ENCODE measurements around the gene RPN1.

RPN1 gene

DNA sequence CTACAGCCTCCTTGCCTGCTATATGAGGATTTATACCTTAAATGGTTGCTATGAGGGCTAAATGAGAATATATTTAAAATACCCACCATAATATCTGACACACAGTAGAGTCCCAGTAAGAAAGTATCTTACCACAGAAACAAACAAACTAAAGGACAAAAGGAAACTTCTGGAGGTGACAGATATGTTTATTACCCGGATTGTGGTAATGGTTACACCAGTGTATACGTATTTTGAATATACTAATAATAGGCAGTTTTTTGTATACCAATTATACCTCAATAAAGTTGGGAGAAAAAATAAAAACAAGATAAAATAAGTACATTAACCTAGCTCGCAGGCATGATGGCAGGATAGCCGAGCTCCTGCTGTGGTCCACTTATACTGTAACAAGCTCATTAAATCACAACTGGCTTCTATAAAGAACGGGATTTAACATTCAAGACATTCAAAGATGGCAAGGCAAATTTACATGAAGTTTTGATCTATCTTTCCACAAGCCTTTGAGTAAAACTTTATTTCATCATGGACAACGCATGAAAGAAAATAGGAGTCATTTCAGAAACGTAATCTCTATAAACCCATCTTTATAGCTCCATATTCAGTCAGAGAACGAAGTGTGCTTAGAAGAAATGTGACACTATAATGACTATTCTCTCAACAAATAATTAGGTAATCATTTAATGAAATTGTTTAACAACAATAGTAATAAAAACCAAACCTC, 1.5 kb downstream of the RPN1 start:
- DNase-seq, result no peak

DNA sequence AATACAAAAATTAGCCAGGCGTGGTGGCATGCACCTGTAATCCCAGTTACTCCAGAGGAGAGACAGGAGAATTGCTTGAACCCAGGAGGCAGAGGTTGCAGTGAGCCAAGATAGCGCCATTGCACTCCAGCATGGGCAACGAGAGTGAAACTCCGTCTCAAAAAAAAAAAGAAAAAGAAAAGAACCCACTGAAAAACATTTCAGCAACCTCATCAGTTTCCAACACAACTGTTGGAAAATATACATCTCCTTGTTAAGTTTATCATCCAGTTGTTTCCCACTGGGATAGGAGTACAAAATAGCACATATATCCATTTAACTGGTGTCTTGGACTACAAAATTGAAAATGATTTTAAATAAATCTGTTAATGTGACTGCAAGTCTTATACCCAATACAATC, 2.2 kb downstream of the RPN1 start:
- no peak for DNase-seq

DNA sequence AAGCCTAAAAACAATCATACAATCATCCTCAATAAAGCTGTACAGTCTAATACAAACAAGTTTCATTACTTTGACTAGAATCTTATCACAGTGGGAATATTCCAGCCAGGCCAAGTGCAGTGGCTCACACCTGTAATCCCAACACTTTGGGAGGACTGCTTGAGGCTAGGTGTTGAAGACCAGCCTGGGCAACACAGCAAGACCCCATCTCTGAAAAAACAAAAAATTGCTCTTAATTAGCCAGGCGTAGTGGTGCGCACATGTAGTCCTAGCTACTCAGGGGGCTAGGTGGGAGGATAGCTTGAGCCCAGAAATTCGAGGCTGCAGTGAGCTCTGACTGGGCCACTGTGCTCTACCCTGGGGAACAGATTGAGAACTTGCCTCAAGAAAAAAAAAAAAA, 3.3 kb downstream of the RPN1 start:
- DNase-seq, result no peak

DNA sequence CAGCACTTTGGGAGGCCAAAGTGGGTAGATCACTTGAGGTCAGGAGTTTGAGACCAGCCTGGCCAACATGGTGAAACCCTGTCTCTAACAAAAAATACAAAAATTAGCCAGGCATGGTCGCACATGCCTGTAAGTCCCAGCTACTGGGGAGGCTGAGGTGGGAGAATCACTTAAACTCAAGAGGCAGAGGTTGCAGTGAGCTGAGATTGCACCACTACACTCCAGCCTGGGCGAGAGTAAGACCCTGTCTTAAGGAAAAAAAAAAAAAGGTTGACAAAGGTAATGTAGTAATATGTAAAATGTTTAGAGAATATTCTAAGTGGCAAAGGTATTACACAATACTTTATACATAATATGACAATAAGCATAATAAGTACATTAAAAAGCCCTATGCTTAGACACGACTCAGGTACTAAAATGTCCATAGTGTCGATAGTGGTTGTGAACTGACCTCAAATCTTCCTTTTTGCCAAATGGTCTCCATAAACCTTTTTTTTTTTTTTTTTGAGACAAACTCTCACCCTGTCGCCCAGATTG, 16.5 kb downstream of the RPN1 start:
- DNase-seq, result no peak

DNA sequence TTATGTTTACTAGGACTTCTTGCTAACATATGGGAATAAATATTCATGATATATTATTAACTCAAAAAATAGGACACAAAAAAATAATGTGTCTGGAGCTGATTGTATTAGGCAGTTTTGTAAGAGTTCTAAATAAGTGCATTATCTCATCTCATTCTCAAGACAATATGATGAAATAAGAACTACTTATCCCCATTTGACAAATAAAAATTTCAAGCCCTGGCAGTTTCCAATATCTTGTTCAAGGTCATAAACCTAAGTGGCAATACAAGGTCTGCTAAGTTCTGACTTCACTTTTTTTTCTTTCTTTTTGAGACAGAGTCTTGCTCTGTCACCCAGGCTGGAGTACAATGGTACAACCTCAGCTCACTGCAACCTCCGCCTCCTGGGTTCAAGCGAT, 18.3 kb downstream of the RPN1 start:
- DNase-seq, result no peak

DNA sequence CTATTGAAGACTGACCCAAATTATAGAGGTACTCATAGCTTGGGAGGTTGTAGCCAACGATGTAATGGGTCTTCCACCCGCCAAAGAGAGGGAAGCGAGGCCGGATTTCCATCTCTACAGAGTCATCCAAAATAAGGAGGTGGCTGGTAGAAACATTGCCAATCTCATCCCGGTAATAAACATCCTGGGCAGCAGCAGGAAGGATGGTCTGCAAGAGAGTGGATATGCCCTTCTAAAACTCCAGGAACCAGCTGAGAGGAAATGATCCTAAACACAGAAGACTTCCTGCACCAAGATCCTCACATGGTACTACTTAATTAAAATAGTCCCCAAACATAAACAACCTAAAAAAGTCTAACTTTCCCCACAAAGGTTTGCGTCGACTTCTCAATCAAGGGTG, 20.7 kb downstream of the RPN1 start:
- DNase-seq, result no peak

DNA sequence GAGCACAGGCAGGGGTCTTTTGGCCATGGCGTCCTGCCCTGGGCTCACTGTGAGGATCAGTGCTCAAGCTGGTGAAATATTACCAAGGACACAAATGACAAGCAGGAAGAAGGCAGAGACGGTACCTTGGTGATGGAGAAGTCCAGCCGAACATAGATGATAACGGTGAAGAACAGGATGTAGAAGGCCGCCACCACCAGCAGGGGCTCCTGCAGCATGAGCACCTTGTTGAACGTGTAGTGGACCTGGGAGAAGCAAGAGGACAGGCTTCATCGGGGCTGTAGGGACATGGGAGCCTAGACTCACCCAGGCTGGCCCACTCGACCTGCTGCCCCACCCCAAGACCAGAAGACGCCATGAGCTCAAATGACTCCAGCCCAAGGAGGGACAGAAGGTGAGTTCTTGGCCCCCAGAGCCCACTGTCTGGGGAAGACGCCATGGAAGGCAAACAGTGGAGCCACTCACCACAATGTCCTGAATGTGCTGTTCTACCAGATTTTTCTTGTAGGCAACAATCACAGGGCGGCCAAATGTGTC, 25.1 kb downstream of the RPN1 start:
- no peak for DNase-seq

DNA sequence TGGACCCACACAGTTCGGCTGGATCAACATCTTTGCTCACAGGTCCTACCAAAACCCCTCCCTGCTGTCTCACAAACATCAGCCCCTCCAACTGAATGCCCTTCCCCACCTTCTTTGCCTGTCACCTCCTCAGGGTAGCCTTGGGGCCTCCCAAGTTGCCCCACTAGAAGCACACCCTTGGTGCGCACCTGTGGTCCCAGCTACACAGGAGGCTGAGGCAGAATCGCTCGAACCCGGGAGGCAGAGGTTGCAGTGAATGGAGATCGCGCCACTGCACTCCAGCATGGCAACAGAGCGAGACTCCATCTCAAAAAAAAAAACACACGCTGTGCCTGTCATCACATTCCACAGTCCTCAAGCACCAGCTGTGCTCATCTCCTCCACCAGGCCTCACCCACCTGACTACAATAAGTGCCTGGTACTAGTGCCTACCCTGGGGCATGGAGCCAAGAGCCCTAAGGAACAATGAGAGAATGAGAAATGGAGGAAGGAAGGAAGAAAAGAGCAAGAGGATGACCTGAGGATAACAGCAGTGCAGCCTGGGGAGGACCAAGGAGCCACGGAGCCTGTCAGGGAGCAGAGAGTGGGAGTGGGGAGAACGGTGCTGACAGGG, 26.0 kb downstream of the RPN1 start:
- no peak for DNase-seq

DNA sequence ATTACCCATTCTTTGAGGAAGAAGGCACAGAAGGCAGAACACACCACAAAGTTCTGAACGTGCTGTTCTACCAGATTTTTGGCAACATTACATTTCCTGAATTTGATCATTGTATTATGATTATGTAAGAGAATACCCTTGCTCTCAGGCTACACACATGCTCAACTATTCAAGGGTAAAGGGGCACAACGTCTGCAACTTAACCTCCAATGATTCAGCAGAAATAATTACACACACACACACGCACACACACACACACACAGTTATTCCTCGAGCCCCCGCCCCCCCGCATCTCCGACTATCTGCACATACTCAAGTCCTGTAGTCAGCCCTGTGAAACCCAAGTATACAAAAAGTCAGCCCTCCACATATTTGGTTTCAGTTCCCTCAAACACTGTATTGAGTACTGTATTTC, 26.8 kb downstream of the RPN1 start:
- no peak for DNase-seq

DNA sequence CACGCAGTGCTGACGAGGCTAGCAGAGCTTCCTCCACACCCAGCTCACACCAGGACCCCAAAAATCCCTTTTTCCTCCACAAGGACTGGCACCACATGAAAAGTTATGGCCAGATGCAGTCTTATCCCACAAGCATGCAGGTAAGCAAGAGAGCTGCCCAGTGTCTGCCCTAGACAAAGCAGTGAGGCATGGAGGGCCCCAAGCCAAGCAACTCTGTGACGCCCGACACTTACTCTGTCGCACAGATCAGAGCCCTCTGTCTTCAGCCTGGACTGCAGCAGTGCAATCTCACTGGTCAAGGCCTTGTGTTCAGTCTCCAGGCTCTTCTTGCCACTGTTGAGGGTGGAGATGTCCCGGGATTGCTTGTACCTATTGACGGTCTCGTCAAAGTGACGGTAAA, 28.7 kb downstream of the RPN1 start:
- no peak for DNase-seq

DNA sequence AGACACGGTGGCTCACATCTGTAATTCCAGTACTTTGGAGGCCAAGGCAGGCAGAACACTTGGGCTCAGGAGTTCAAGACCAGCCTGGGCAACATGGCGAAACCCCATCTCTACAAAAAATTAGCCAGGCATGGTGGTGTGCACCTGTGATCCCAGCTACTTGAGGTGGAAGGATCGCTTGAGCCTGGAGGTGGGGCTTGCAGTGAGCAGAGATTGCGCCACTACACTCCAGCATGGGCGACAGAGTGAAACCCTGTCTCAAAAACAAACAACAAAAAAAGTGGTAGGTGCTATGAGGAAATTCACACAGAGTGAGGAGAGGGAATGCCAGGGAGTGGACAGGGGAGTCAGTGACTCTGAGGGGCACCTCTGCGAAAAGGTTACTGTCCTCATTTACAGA, 29.4 kb downstream of the RPN1 start:
- DNase-seq, result no peak

DNA sequence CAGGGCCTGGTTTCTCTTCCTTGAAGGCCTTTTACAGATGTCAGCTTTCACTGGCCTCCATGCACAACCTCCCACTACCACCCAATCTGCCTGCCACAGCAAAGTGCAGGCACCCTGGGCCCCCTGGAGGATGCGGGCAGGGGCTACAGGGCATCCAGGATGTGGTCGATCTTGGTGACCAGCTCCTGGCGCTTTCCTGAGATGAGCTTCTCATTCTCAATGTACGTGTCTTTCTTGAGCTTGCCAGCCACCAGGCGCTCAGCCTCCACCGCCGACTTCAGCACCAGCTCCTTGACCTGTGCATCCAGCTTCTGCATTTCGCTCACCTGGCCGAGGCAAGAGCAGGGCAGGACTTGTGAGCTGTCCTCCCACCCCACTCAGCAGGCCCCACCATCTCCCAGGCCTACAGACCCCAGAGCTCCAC, 30.3 kb downstream of the RPN1 start:
- DNase-seq, result no peak

DNA sequence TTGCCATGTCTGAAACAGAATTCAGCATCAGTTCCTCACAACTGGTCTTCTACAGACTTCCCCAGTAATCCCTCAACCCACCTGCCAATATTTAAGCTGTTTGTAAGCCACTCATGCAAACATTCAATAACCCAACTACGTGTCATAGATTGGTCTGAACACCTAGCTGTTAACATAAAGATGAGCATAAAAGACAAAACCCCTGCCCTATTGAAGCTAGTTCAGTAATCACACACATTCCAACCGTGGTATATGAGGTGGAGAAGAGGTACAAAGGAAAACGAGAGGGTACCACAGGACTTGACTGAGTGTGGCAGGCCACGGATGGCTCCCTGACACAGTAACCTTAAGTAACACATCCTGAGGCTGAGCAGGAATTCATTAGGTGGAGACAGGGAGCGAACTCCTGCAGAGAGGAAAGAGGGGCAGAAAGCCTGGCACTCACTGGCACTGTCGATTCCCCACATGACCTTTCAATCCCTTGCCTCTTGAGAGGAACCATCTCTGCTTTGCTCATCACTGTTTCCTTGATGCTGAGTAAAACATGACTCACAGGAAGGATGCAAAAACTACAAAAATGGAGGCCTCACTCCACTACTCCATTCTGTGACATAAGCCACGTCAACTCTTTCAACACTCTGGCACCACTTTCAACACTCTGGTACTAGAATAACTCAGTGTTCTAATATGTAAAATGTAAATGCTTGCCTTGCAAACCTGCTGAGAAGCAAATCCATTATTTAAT, 31.3 kb downstream of the RPN1 start:
- no peak for DNase-seq

DNA sequence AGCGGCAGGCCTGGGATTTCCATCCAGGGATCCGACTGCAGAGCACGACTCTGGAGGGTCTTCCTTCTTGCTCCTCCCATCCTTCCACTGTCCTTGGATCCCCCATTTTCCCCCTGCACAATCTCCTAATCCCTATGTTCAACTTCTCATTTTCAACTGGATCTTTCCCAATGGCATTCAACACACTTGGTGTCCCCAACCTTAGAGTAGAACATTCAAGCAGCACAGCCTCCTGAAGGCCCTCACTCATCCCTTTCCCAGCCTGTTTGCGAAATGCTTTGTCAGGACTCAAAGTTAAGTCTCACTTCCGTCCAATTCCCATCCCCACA, 32.3 kb downstream of the RPN1 start:
- DNase-seq, result no peak

DNA sequence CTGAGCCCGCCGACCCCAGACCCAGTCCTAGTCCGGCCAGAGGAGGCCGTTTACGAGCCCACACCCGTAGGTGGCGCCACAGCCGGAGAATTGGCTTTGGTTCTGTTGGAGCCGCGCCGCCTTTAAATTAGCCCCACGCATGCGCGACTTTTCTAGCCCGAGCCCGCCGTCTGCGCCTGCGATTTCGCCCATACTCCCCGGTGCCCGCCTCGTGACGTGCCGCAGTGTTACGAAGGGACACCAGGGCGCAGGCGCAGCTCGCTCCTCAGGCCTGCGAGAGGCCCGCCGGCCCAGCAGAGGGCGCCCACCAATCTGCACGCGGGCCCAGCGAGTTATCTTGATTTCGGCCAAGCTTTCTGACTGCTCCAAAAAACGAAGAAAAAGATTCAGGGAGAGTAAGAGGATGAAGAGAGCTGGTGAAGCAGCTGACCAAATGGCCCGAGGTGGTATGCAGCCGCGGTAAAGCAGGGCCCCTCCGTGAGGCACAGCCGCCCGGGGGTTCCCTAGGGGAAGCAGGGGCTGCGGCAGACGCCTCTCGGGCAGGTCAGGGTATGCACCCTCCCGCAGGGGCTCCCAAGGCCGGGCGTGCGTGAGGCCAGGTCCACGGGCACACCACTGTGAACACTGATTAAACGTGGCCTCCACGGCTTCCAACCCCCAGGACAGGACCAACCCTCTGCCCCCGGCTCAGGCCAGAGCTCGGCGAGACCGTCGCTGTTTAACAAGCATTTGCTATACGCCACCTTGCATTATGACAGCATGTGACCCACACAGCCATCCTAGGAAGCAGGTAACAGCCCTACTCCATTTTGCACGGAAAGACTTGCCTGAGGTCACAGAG, 32.8 kb downstream of the RPN1 start:
- peak; percentile 95 for DNase-seq

DNA sequence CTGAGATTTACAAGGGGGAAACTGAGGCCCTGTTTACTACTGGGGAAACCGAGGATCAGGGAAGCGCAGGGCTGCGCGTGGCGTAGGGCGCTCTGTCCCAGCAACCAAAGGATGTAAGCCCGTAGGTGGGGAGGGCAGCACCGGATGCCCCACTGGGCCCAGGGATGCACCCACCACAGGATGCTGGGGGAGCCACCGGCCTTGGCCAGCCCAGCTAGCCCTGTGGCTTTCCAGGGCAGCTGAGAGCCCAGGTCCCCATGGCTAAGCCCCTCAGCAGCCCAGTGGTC, 33.4 kb downstream of the RPN1 start:
- DNase-seq, result no peak

DNA sequence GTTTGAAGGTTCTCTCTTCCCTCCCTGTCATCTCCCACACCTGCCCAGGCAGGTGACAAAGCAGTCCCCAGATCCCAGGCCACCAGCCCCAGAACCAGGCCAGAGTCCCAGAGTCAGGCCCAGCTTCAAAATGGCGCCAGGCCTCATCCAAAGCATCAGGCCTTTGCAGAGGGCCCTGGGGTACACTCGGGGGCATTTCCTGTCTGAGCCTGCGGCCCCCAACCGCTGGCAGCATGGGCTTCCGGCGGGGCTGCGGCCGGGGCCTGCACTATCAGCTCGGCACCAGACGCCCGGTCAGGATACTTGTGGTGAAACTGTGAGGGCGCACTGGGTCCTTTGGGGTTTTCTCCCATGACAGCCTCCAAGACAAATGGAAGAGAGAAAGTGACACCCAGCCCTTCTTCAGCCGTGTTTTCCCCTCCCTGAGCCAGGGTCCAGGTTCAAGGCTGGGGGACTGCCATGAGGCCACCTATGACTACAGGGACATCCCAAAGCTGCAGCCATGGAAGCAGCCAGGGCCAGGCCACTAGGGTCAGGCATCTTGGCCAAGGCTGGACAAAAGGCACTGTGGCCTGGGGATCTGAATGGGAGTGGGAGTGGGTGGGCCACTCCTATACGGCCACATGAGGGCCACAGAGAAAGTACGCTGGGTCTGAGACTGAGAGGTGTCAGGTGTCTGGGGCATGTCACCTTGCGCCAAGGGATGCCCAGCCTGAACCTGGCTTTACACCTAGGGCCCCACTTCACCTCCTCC, 33.9 kb downstream of the RPN1 start:
- DNase-seq, result no peak

DNA sequence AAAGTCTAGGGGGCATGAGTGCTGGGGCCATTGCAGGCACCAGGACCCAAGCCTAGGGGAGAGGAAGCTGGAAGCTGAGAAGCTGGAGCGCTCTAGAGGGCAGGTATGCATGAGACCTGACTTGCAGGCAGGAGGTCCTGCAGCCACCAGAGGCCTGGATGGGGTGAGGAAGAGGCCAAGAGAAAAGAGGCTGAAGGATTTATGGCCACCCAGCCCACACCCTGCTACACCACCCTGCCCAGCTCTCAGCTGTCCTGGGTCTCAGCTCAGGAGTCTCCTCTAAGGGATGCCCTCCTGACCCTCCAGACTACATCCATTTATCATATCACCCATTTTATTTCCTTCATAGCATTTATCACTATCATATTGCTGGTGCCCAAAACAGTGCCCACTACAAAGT, 36.5 kb downstream of the RPN1 start:
- DNase-seq, result no peak

DNA sequence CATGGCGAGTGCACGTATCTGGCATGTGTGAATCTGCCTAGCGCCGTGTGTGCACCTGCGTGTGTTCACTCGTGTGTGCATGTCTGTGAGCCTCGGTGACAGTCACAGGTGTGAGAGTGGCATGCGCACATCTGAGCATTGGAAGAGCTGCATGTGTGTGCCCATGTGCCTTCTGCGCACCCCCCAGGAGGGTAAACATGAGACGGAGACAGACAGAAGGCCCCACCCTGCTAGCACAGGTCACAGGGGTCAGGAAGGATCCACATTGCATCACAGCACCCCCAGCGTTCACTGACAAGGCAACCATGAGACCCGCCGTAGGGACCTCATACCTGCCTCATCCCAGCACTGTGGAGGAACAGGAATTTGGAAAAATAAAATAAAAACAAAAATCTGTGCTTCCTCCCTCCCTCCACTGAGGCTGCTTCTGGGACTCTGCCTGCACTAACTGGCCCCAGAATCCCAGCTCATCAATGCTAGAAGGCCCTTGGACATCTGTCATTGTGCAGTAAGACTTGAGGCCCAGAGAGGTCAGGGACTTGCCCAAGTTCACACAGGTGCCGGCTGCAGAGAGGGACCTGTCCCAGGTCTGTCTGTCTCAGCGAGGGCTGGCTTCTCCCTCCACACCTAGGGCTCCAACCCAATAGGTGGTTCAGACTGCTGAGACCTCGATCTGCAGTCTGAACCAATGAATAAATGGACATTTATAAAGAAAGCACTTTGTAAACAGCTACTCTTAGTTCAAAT, 37.4 kb downstream of the RPN1 start:
- DNase-seq, result no peak

DNA sequence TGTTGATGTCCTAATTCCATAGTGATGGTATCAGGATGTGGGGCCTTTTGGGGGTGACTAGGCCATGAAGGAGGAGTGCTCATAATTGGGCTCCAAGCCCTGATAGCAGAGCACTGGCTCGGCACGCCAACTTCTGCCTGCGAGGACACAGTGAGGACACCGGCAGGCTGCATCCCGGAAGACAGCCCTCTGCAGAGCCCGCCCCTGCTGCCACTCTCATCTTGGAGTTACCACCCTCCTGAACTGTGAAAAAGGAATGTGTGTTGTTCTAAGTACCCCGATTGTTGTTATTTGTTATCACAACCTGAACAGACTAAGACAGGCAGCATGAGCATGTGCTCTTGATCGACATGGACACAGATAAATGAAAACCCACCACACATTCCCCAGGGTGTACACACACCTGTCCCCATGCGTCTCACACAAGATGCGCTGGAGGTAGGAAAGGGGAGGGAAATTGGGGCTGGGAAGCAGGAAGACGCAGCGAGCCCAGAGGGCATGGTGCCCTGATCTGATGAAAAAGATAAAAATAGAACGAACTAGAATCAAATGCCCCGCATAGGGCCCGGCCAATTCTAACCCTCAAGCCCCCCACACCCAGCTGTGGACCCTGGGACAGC, 40.1 kb downstream of the RPN1 start:
- no peak for DNase-seq

DNA sequence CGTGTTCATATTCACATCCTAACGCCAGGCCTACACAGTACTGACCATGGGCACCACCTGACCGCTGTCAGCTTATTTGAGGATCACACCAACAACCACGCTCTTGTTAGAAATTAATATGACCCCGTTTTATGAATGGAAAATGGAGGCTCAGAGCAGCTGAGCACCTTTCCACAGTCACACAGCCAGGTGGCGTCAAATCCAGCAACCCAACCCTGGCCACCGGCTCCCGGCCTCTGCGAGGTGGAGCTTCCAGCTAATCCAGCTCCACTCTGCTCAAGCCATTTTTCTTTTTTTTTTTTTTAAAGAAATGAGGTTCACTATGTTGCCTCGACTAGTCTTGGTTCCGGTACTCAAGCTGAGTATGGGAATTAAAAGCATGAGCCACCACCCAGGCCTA, 41.3 kb downstream of the RPN1 start:
- DNase-seq, result no peak
